ENCODE data around the gene MUCL3.
A peak's percentile ranks its signal among the peaks of the same experiment; 100 is the strongest.
"Not testable (repeated sequence)": the region's sequence is repeated elsewhere in the genome, so short reads cannot be mapped to it uniquely, and the experiment has no call there.

MUCL3 gene

DNA sequence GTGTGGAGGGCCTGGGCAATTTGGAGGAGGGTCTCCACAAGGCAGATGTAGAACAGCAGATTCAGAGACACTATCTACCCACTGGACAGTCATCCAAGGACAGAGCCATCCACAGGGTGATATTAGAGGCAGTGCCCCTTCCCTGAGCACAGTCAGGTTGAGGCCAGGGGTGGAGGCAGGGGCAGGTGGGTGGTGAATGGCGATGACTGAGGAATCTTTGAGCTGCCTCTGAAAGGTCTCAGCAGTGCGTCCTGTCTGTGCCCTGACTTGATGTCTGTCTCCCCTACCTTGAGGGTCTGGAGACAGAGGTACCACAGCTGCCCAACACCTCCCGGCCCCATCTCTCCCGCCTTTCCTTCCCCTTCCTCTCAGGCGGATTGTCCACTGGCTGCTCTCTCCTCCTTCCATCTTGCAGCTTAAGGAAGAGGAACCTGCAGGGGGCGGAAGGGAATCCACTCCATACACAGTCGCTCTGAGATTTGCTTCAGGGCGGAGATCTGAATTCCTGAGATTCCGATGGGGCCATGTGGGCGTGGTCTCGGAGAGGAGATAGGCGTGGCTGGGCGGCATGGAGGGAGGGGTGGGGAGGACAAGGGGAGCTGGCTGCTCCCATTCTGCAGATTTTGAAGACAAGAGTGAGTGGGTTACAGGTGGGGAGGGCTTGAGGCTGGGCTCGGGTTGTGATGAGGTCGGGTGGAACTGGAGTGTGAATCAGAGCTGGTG lies 1.7 kb downstream of the MUCL3 start:
- FAIRE-seq = no peak

DNA sequence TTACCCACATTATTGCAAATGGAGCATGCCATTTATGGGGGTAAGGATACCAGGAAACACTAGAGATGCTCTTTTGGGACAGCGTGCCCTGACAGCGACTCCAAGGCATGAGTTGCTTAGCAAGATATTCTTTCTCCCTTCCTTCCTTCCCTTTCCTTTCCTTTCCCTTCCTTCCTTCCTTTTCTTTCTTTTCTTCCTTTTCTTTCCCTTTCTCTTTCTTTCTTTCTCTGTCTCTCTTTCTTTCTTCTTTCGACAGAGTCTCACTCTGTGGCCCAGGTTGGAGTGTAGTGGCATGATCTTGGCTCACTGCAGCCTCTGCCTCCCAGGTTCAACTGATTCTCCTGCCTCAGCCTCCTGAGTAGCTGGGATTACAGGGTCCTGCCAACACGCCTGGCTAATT lies 3.3 kb downstream of the MUCL3 start:
- FAIRE-seq = no peak

DNA sequence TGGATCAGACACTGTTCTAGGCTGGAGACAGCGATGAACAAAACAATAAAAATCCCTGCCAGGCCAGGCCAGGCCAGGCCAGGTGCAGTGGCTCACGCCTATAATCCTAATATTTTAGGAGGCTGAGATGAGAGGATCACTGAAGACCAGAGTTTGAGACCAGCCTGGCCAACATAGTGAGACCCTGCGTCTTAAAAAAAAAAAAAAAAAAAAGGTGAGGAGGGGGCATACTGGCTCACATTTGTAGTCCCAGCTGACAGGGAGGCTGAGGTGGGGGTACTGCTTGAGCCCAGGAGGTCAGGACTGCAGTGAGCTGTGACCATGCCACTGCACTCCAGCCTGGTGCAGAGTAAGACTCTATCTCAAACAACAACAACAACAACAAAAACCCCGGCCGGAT lies 4.5 kb downstream of the MUCL3 start:
- FAIRE-seq = no peak

DNA sequence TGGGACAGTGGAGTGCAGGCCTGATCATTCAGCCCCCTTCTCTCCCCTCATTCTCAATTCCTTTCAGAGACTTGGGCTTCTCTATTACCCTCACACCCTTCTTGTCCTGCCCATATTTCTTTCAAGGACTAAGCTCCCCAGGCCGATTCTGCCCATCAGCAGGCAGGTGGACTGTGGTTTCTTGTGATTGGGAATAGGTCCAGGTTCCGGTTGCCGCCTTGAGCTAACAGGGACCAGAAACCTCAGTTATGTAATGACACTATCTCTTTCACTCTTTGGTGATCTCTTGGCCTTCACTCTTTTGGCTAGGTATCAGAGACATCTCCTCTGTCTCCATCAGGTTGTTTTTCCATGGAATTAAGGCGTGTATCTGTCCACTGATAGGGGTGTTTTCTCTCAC lies 6.5 kb downstream of the MUCL3 start:
- FAIRE-seq = no peak

DNA sequence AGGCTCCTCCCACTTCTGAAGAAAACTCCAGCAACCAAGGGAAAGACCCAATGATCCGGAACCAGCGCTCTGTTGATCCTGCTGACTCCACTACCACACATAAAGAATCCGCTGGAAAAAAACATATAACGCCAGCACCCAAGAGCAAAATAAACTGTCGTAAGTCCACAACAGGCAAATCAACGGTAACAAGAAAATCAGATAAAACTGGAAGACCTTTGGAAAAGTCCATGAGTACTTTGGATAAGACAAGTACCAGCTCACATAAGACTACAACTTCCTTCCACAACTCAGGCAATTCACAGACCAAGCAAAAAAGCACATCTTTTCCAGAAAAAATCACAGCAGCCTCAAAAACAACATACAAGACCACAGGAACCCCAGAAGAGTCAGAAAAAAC lies 8.0 kb downstream of the MUCL3 start:
- FAIRE-seq = no peak

DNA sequence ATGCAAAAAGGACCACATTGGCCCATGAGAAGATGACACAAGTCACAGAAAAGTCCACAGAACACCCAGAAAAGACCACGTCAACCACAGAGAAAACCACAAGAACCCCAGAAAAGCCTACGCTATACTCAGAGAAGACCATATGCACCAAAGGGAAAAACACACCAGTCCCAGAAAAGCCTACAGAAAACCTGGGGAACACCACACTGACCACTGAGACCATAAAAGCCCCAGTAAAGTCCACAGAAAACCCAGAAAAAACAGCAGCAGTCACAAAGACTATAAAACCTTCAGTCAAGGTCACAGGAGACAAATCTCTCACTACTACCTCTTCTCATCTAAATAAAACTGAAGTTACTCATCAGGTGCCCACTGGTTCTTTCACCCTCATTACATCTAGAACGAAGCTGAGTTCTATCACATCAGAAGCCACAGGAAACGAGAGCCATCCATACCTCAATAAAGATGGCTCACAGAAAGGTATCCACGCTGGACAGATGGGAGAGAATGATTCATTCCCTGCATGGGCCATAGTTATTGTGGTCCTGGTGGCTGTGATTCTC lies 11.2 kb downstream of the MUCL3 start:
- no peak for FAIRE-seq

DNA sequence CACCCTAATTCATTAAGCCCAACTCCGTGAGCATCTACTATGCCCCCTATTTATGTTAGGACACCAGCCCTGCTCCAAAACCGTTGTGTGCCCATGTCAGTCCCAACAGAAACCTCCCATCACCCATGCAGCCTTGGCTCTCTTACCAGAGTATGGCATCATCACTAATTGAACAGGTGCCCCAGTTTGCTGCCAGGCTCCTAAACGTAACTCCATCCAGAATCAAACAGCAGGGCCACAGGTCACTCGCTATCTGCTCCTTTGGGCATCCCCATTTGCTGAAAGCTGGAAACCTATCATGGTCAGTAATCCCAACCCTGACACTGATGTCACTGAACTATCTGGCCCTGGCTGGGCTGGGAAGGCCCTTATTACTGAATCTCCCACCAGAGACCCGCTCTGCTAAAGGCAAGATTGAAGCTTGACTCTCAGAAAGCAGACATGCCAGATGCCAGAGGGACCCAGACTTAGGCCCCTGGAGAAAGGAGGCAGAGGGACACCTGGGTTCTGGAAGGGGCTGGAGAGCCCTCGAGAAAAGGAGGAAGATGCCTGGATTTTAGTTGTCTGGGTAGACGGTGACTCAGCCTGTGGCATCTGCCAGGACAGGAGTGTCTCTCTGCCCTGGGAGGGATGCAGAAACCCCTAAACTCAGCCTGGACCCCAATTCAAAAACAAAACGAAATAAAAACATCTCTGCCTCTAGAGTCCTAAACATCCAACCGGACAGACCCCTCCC lies 14.0 kb downstream of the MUCL3 start:
- FAIRE-seq = no peak

DNA sequence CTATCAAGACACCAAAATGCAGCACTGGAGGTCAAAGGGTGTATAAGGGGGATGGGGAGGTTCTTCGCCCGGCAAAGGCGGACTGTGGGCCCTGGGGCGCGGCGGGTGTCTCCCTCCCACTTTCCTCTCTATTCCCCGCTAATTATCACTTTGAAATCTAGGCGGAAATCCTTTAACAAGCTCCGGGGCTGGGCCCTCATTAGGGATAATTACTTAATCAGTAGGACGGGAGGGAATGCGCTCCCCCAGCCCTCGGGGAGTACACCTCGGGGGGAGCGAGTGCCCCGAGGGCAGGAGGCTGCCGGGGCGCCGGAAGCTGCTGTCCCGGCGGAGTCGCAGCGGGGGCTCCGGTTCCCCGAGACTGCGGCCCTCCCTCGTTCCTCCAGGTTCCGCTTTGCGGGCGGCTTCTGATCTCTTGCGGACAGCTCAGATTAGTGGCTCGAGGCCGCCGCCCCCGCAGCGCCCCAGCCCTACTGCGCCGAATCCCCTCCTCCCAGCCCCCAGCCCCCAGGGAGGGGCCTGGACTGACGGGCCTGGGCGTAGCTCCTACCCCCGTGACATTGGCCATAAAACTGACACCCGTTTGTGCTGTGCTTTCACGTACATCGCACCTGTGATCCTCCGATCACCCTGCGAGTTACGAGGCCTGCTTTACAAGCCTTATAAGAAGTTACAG lies 14.7 kb downstream of the MUCL3 start:
- FAIRE-seq = no peak

DNA sequence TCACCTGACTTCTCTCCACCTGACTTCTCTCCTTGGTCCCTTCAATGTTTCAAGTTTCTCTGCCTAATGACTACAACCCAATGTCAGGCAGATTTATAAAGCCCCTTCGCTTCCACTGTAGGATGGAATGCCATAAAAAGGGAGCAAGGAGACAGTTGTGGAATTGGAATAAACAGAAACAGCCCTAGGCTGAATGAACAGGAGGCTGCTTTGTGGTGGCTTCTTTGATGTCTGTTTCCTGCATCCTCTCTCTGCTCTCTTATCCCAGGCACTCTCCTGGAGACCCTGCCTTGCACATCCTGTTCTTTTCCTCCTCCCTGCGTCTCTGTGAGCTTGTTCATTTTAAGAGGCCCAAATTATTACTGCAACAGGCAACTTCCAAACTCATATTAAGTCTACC lies 16.9 kb downstream of the MUCL3 start:
- FAIRE-seq = no peak

DNA sequence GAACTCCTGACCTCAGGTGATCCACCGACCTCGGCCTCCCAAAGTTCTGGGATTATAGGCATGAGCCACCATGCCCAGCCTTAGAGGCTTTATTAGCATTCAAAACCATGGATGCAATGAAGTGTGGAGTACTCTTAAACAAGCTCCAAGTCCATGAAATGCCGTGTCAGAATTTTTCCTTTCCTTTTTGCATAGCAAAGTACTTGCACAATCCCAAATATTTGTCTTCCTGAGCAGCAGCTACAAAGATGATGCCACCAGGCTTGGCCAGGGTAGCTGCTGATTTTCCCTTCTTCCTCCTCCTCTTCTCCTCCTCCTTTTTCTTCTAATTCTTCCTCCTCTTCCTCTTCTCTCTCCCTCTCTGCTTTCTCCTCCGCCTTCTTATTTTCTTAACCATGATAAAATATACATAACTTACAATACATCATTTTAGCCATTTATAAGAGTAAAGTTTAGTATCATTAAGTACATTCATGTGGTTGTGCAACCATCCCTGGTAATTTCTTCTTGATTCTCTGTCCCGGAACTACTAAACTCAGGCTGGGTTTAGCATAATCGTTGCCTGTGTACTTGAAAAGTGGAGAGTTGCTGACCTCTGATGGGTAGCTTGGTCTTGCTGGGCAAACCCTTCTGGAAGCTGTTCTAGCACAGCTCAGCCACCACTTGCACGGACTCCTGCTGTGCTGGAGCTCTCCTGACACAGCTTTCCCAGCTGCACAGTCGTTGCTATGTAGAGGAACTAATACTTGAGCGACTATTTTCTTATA lies 20.3 kb downstream of the MUCL3 start:
- FAIRE-seq = no peak

DNA sequence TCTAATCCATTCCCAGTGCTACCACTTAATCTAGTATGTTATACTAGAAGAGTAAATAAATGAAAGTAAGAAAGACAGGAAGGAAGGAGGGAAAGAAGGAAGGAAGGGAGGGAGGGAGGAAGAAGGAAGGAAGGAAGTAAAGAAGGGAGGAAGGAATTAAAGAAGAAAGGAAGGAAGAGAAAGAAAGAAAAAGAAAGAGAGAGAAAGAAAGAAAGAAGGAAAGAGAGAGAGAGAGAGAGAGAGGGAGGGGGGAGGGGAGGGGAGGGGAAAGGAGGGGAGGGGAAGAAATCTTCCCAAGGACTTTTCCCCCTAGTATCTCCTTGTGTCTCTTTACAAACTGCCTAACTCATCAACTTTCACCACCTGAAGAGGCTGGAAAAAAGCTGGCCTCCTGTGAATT lies 21.9 kb downstream of the MUCL3 start:
- FAIRE-seq = no peak

DNA sequence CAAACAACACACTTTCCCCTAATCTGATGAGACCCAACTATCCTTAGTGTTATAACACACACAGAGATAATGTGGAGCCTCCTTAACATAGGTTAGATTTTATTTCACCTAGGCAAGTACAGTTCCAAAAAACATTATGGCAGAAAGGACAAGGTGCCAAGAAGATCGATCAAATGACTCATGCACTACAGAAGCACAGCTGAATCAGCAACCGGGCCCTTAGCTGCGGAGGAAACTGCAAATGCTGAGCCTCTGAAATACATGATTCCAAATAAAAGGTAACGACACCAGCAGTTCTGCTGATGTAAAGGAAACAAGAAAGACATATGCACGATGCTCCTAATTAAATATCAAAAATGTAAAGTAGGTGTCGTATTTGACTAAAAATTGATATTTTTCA lies 22.9 kb downstream of the MUCL3 start:
- peak; percentile 56 for FAIRE-seq

DNA sequence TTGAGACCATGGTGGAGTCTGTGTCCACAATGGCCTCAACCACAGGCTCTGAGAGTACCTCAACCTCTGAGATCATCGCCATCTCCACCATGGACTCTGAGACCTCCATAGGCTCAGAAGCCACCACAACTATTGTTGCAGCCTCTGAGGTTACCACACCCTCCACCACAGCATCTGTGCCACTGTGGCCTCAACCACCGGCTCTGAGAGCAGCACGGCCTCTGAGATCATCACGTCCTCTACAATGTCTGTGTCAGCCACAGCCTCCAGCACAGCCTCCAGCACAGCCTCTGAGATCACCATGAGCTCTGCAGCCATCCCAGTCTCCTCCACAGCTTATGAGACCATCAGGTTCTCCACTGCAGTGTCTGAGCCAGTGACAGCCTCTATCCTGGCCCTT lies 23.3 kb downstream of the MUCL3 start:
- no peak for FAIRE-seq

DNA sequence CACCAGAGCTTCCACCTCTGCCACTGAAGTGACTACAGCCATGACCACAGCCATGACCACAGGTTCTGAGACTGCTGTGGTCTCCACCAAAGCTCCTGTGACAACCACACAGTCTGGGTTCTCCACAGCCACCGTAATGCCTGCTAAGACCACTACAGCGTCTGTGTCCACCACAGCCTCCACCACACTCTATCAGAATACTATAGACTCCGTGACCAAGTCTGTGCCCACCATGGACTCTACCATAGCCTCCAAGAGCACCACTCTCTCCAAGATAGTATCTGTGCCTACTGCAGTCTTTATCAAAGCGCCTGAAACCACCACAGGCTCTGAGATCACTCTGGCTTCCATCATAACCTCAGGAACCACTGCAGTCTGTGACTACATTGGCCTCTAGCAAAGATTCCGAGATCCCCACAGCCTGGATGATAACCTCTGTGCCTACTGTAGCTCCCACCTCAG lies 24.4 kb downstream of the MUCL3 start:
- FAIRE-seq = no peak

DNA sequence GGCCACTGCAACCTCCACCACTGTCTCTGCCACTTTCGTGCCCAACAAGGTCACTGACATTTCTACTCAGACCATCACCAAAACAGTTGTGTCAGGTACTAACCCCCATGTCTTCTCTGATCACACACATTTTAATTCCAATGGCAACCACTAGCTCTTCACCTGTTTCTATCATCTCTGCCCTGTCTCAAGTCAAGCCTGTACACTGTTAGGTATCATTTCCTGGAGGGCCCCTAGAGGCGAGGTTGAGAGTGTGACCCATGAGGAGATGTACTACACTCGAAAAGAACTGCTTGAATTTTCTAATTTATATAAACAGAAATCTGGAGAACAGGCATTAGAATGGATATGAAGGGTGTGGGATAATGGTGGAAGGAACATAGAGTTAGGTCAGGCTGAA lies 25.4 kb downstream of the MUCL3 start:
- no peak for FAIRE-seq

DNA sequence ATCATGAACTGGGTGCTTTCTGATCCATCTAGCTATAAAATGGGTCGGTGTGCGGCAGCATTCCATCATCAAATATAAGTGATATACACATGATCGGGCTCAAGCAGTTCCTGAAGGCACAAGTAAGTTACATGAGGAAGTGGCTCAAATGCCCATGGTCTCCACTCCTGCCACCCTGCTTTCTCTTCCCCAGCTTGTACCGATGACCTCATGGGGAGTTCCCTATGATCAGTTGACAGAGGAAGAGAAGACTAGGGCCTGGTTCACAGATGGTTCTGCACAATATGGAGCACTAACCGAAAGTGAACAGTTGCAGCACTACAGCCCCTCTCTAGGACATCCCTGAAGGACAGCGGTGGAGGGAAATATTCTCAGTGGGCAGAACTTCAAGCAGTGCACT lies 28.4 kb downstream of the MUCL3 start:
- FAIRE-seq = not testable (repeated sequence)

DNA sequence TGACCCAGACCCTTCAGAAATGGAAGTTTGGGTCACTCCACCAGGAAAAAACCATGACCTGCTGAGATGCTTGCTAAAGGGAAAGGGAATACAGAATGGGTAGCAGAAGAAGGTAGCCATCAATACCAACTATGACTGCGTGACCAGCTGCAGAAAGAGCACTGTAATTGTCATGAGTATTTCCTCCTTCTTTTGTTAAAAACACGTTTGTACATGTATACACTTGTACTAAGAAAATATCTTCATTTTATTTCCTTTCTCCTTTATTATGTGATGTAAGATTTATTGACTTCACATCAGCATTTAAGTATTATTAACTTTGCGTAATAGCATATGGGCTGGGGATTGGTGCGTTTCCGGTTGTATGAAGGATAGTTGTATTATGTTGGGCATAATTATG lies 30.2 kb downstream of the MUCL3 start:
- FAIRE-seq = no peak

DNA sequence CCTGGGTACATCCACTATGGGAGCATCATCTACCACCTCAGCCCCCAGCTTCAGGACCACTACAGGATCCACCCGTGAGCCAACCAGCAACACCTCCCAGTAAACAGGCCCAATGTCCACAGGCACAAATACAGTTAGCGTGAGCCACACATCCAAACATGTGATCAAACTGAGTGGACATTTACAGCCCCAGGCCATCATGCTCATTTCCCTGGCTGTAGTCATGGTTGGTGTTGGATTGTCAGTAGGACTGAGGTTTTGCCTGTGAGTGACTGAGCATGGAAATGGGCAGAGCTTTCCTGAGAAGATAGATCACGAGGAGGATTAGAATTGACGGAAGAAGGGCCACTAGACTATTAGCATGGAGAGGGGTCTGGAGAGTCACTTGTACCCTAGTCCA lies 32.0 kb downstream of the MUCL3 start:
- FAIRE-seq = no peak

DNA sequence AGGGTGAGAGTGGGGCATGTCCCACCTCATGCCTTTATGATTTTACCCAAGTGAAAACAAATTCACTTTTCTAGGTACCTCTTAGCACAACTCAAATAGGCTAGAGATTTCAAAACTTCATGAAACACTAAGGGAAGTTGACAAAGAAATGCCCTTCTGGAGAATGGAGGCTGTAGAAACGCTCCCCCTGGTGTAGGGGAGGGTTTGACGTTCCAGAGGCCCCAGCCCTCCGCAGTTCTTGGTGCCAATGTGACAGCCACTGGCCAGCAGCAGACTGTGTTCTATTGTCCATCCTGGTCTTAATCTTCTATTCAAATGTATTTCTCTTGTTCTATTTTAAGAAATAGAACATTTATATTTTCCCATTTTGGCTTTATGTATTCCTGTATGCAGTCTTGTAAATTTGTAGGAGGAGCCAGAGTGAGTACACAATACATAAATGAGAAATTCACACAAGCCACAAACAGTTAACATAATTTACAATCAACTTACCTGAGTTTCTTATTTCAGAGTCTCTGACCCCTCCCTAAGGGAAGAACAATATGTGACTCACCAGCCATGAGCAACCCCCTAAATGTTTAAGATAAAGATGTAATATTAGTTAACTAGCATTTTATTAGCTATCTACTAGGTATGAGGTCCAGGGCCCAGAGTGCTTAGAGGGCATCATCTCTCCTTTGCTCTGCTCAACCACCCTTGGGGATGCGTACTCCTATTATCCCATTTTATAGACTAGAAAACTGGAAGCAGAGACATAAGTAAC lies 33.9 kb downstream of the MUCL3 start:
- no peak for FAIRE-seq

DNA sequence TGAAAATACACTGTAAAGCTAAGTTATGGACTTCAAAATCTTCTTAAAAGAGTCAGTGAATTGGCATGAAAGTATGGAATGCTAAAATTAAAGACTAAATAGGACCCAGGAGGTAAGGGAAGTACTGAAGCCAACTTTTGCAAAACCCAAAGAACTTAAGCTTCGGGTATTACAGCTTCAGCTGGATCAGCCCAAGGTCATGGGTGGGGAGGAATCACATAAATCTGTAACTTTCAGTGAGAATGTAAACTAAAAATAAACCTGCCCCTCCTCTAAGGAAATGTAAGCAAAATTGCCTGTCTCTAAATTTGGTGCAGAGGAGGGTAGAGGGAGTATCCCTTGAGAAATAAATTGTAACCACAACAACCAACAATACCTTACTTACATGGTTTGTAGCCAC lies 38.4 kb downstream of the MUCL3 start:
- no peak for FAIRE-seq

DNA sequence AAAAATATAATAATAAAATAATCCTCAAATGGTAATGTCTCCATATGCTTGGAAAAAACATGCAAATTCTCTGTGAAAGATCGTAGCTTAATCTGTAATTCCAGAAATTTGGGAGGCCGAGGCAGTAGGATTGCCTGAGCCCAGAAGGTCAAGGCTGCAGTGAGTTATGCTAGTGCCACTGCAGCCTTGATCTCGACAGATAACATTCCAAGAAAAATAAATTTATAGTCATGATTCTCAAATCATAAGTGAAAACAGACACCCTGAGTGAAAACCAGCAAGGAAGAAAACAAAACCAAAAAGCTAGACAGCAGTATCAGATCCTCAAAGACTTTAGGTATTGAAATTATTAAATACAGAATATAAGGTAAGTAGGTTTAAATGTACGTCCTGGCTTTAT lies 38.9 kb downstream of the MUCL3 start:
- FAIRE-seq = no peak
